ENCODE data around the gene LTBP1.
A peak's percentile ranks its signal among the peaks of the same experiment; 100 is the strongest.
"Not testable (repeated sequence)": the region's sequence is repeated elsewhere in the genome, so short reads cannot be mapped to it uniquely, and the experiment has no call there.

The LTBP1 gene

GRCh38 chr2:33038799-33039198 is 92.0 kb downstream of the LTBP1 start:
- no peak for DNase-seq (ENCODE audit: low read depth in 2 of 2)

GRCh38 chr2:33040541-33040940 is 93.8 kb downstream of the LTBP1 start:
- DNase-seq (ENCODE audit: low read depth in 2 of 2), result no peak

GRCh38 chr2:33042265-33042664 is 95.5 kb downstream of the LTBP1 start:
- DNase-seq (ENCODE audit: low read depth in 2 of 2), result no peak

GRCh38 chr2:33042819-33043218 is 96.1 kb downstream of the LTBP1 start:
- DNase-seq (ENCODE audit: low read depth in 2 of 2), result no peak

- DNase-seq (ENCODE audit: low read depth in 2 of 2), result no peak
These were observed 101.2 kb downstream of the LTBP1 start for GRCh38 chr2:33047939-33048338.

GRCh38 chr2:33051586-33052360 is 105.0 kb downstream of the LTBP1 start:
- peak; percentile 52 to 60 for DNase-seq (ENCODE audit: low read depth in 2 of 2)

- no peak for DNase-seq (ENCODE audit: low read depth in 2 of 2)
These were observed 105.6 kb downstream of the LTBP1 start for GRCh38 chr2:33052361-33052735.

GRCh38 chr2:33052795-33053194 is 106.0 kb downstream of the LTBP1 start:
- DNase-seq (ENCODE audit: low read depth in 2 of 2), result not testable (repeated sequence)

- no peak for DNase-seq (ENCODE audit: low read depth in 2 of 2)
These were observed 109.4 kb downstream of the LTBP1 start for GRCh38 chr2:33056170-33056569.

- DNase-seq (ENCODE audit: low read depth in 2 of 2), result not testable (repeated sequence)
These were observed 110.7 kb downstream of the LTBP1 start for GRCh38 chr2:33057307-33058028.

- DNase-seq (ENCODE audit: low read depth in 2 of 2), result no peak
These were observed 112.1 kb downstream of the LTBP1 start for GRCh38 chr2:33058716-33059470.

GRCh38 chr2:33059471-33060156 is 112.9 kb downstream of the LTBP1 start:
- DNase-seq (ENCODE audit: low read depth in 2 of 2), result no peak

- no peak for DNase-seq (ENCODE audit: low read depth in 2 of 2)
These were observed 113.7 kb downstream of the LTBP1 start for GRCh38 chr2:33060405-33060804.

GRCh38 chr2:33062665-33063250 is 116.0 kb downstream of the LTBP1 start:
- DNase-seq (ENCODE audit: low read depth in 2 of 2), result no peak

GRCh38 chr2:33064349-33064801 is 117.6 kb downstream of the LTBP1 start:
- DNase-seq (ENCODE audit: low read depth in 2 of 2), result no peak

- no peak for DNase-seq (ENCODE audit: low read depth in 2 of 2)
These were observed 120.8 kb downstream of the LTBP1 start for GRCh38 chr2:33067598-33067997.

GRCh38 chr2:33068261-33068660 is 121.5 kb downstream of the LTBP1 start:
- peak; percentile 65 to 66 for DNase-seq (ENCODE audit: low read depth in 2 of 2)

GRCh38 chr2:33069894-33070651 is 123.3 kb downstream of the LTBP1 start:
- peak; percentile 92 to 93 for DNase-seq (ENCODE audit: low read depth in 2 of 2)

- DNase-seq (ENCODE audit: low read depth in 2 of 2), result no peak
These were observed 124.8 kb downstream of the LTBP1 start for GRCh38 chr2:33071591-33071990.

- DNase-seq (ENCODE audit: low read depth in 2 of 2), result no peak
These were observed 125.9 kb downstream of the LTBP1 start for GRCh38 chr2:33072614-33073013.

GRCh38 chr2:33073018-33073417 is 126.3 kb downstream of the LTBP1 start:
- DNase-seq (ENCODE audit: low read depth in 2 of 2), result no peak

All from fibroblast of skin of left biceps (primary cell).